Erythroblast (primary cell): ENCODE data around the gene MAP1LC3B2.

Source experiments
- DNase-seq, 2 experiments: peaks; one replicate each; lab custom pipeline; 2025; lab: John Stamatoyannopoulos, UW
- GATA1 ChIP-seq: IDR thresholded peaks from 2 replicates; pipeline ENCODE4 v1.6.1; 2011; ENCODE audit warnings: low read depth, mild to moderate bottlenecking, control low read depth, low read length, moderate library complexity
- POLR2A ChIP-seq: IDR thresholded peaks from 2 replicates; pipeline ENCODE4 v1.6.1; 2011; ENCODE audit warnings: mild to moderate bottlenecking, low read length

MAP1LC3B2 gene

DNA sequence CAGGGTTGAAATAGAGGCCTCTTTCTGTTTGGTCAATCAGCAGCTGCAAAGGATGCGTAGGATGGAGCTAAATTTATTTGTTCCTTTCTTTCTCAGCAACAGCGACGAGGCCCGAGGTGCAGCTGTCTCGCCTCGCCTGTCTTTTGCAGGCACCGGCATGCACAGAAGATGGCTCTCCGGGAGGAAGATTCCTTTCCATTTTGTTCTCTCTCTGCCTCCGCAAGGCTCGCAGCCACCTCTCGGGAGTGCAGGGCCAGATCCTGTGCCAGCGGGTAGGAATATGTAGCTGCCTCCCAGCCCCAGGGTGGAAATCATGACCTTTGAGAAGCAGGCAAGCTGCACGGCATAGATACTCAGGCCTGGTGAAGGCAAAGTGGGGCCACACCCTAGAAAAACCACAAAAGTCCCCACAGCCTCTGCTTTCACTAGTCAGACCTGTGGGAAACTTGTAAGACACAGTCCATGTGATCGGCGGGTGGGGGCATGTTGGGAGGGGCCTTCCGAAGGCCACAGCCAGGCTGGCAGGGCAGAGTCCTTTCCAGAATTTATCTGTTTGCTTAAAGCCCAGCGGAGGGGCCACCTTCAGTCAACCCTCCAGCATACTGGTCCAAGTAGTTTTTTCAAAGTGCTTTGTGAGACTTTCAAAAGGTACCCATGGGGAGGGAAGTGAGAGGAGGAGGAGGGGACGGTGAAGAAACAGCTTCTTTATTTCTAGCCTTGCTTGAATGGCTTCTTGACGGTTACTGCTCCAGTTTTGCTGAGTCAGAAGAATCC lies at the start of gene MAP1LC3B2:
Gene MAP1LC3B2 (plus strand): TSS at position 220 of the 774 bp plus-strand sequence. CDS start 16,562 bp downstream, outside the sequence.
- peak; percentile 96 to 99 for DNase-seq
- TF ChIP-seq POLR2A (peak; percentile 70), GATA1 (peak; percentile 93)

DNA sequence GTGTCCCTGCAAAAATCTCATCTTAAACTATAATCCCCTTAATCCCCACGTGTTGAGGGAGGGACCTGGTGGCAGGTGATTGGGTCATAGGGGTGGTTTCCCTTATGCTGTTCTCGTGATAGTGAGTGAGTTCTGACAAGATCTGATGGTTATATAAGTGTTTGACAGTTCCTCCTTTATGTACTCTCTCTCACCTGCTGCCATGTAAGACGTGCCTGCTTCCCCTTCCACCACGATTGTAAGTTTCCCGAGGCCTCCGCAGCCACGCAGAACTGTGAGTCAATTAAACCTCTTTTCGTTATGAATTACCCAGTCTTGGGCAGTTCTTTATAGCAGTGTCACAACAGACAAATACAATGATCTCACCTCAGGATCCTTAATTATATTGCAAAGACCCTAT lies 45.2 kb upstream of the MAP1LC3B2 start:
- TF ChIP-seq GATA1 (no peak), POLR2A (no peak)

DNA sequence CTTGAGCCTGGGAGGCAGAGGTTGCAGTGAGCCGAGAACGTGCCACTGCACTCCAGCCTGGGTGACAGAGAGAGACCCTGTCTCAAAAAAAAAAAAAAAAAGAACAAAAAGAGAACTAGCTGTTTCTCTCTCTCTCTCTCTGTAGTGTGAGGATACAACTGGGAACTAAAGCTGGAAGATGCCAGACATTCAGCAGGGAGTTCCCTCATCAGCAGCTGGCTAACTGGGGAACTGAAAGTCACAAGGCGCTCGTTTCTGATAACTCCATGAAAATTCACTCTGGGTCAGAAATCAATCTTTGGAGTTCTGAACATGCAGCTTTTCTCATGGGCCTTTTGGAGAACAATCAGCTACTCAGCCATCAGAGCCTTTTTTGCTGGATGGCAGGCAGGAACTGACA lies 43.5 kb upstream of the MAP1LC3B2 start:
- DNase-seq: no peak

More for the DNA sequence above, 45.2 kb upstream of the MAP1LC3B2 start:
- DNase-seq: no peak

DNA sequence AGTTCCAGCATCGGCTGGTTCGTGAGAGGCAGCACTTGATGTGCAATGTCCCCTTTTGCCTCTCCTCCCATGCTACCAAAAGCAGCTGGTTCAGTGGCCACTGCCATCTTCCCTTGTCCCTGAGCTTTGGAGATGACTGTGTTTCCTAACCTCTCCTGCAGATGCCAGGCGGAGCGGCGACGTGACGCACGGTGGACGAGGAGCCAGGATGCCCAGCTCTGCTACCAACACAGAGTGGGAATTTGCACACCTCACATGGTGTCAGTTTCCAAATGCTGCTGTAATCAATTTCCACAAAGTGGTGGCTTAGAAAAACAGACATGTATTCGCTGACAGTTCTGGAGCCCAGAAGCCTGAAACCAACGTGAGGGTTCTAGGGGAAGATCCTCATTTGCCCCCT lies 42.5 kb upstream of the MAP1LC3B2 start:
- TF ChIP-seq GATA1: no peak
- TF ChIP-seq POLR2A: no peak
- DNase-seq: no peak

More for the DNA sequence above, 43.5 kb upstream of the MAP1LC3B2 start:
- TF ChIP-seq POLR2A: no peak
- no peak for TF ChIP-seq GATA1

DNA sequence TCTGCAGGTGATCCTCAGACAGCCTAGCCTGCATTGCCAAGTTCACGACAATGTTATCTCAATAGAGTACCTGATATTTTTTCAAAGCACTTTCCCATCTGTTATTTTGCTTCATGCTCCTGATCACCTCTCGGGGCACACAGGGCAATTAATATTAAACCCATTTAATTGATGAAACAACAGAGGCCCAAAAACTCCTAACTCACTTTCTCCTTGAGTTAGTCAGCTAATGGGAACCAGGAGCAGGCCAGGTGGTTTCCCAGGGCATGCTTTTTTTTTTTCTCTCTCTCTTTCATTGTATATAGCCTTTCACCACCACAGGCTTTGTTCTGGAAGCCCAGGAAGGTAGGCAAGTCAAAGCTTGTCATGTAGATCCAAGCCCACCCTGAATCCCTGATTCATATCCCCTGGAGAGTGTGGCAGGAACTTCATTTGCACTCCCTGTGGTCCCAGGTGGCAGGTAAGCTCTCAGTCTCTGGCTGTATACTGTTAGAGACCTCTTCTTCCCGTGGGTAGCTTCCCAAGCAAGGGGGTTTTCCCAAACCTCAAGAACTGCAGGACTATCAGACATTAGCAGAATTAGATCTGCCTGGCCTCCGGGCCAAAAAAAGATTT lies 41.6 kb upstream of the MAP1LC3B2 start:
- no peak for DNase-seq
- TF ChIP-seq POLR2A: no peak
- no peak for TF ChIP-seq GATA1

DNA sequence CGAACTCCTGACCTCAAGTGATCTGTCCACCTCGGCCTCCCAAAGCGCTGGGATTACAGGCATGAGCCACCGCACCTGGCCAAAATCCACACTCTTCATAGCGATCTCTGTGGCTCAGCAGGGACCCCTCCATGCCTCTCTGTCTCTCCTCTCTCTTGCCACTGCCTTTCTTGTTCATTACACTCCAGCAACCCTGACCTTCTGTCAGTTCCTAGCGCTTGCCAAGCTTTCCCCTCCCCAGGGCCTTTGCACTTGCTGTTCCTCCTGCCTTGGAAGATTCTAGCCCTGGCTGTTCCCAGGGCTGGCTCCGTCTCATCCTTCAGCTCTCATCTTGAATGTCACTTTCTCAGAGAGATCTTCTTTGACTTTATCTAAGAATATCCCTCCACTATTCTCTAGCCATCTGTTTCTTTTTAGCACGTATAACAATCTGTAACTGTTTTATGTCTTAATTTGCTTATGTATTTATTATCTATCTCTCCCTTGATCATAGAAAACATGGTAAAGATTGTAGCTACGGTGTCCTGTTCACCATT lies 38.9 kb upstream of the MAP1LC3B2 start:
- DNase-seq: no peak
- no peak for TF ChIP-seq GATA1
- no peak for TF ChIP-seq POLR2A

DNA sequence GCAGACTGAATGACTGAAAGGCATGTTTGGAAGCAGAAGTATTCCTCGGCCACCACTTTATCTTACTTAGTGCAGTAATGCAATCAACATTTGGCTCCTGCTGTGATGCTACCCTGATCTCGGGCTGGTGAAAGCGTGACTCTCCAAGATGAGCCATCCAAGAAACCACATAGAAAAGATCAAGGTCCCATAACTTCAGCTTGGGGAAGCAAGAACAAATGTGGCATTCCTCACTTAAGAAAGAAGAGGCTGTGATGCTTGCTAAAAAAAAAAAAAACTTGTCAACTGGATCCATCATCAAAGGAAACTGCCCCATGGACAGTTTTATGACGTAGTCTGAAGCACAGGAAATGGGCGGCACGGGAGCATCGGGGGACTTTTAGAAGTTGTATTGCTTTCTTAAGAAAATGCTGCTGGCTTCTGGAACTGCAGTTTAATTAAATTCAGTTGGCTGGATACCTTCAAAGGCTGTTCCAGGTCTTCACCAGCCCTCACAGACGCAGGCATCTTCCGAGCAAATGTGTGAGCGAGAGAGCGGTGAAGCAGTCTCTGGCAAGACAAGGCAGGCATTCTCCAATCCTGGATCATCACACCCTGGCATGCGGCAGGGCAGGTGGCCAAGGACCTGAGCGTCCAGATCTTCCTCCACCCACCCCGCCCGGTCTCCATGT lies 38.2 kb upstream of the MAP1LC3B2 start:
- DNase-seq: no peak
- no peak for TF ChIP-seq POLR2A
- TF ChIP-seq GATA1: no peak

DNA sequence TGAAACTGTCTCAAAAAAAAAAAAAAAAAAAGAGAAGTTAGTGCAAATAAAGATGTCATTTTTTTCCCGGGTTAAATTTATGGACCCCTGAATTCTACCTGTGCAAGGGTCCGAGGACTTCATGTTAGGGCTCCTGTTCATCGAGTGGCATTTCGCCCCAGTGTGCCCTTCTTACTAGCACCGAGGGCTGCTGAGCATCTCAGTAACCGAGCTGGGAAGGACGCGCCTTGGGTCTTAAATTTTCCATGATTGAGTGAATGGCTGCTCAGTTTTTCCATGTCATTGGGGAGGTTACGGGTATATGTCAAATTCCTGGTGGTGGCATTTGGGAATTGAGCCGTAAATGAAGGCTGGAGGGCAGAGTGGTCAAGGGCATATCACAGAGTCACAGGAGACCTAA lies 34.9 kb upstream of the MAP1LC3B2 start:
- TF ChIP-seq POLR2A (no peak), GATA1 (no peak)

DNA sequence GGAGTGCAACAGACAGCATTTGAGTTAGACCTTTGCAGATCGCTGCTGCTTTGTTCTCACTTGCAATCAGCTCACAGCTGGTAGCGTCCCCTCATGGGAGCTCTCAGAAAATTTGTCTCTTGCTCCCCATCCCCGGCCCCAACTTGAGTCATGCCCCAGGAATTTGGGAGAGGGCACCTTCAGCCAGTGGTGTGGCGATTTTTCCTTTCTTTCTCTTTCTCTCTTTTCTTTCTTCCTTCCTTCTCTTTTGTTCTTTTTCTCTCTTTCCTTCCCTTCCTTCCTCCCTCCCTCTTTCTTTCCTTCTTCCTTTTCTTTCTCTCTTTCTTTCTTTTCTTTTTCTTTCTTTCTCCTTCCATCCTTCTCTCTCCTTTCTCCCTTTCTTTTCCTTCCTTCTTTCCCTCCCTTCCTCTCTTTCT lies 34.2 kb upstream of the MAP1LC3B2 start:
- no peak for TF ChIP-seq POLR2A
- TF ChIP-seq GATA1: no peak
- DNase-seq: no peak

More for the DNA sequence above, 34.9 kb upstream of the MAP1LC3B2 start:
- no peak for DNase-seq

DNA sequence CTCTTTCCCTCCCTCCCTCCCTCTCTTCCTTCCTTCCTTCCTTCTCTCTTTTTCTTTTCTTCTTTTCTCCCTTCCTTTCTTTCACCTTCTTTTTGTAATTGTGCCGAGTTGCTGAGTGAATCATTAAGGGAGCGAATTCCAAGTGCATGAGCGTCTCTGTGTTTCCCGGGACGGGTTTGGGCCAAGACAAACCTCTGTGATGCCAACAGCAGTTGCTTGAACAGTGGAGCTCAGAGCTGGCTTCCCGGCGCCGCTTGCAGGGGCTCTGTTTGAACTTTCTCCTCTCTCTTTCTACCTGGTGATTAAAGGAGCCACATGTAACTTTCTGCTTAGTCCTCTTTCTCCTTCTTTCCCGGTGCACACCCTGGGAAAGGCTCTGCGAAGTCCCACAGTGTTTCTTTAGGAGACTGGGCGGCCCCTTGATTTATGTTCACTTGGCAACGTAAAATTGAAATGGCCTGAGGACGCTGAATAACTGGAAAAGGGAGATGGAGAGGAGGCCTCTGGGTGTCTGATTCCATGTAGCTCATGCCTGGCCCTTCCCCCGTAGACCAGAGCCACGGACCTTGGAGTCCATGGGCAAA lies 33.7 kb upstream of the MAP1LC3B2 start:
- TF ChIP-seq GATA1 (no peak), POLR2A (no peak)
- DNase-seq: no peak

DNA sequence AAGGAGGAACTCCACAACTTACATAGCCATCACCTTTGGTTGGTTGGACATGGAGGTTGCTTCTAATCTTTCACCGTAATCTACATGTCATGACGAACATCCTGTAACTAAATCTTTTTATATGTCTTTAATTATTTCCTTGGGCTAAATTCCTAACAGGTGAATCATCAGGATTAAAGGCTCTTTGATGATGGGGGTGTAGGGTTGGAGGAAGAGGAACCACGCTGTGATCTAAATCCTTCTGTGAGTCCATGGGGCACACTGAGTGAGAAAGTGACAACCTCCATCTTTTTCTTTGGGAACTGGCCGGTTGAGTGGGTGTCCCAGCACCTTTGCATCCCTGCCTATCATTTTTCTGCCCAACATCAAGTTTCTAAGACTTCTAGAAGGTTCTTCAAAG lies 31.1 kb upstream of the MAP1LC3B2 start:
- DNase-seq: no peak
- no peak for TF ChIP-seq GATA1
- no peak for TF ChIP-seq POLR2A

DNA sequence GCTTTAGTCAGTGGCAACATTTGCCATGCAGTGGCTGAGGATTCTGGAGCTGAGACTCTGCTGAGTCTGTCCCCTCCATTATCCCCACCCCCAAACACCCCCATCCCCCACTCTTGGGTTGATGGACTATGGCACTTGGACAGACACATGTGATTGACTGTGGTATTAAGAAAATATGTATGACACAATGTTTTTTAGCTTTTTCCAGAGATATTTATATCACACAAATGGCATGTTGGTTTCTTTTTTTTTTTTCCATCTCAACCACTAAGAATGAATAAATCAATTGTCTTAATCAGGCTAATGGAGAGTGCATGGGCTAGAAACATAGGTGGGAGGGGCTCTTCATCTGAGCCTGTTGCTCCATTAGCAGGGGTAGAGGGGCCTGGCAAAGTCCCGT lies 30.7 kb upstream of the MAP1LC3B2 start:
- DNase-seq: no peak
- TF ChIP-seq GATA1 (no peak), POLR2A (no peak)

DNA sequence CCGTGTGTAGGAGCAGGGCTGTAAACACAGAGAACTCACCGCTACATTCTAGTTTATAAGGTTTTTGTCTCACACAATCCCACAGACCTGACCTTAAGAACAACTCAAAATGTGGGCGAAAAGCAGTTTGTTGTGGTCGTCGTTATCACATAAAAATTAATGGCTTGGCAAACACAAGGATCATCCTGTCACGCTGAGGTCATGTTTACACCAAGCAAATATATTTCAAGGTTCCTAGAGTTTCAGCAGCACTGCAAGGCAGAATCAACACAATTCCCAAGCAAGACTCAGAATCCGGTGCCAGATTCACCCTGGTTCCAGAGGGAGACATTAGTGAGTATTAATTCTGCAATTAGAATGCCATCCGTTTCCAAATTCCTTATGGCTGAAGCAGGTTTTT lies 30.1 kb upstream of the MAP1LC3B2 start:
- TF ChIP-seq POLR2A (no peak), GATA1 (no peak)
- no peak for DNase-seq

DNA sequence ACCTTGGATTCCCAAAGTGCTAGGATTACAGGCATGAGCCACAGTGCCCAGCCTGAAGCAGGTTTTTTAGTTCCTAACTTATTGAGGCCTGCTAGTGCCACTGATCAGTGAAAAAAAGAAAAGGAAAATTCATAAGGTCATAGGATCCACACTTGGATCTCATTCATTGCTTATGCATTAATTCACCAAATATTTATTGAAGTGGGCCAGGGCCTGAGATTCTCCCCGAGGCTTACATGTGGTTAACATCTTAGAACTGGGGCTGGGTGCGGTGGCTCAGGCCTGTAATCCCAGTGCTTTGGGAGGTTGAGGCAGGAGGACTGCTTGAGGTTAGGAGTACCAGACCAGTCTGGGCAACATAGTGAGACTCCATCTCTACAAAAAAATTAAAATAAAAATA lies 29.5 kb upstream of the MAP1LC3B2 start:
- no peak for DNase-seq
- TF ChIP-seq POLR2A (no peak), GATA1 (no peak)
